ENCODE measurements around the gene MFAP2.
A peak's percentile ranks its signal among the peaks of the same experiment; 100 is the strongest.

The MFAP2 gene

DNA sequence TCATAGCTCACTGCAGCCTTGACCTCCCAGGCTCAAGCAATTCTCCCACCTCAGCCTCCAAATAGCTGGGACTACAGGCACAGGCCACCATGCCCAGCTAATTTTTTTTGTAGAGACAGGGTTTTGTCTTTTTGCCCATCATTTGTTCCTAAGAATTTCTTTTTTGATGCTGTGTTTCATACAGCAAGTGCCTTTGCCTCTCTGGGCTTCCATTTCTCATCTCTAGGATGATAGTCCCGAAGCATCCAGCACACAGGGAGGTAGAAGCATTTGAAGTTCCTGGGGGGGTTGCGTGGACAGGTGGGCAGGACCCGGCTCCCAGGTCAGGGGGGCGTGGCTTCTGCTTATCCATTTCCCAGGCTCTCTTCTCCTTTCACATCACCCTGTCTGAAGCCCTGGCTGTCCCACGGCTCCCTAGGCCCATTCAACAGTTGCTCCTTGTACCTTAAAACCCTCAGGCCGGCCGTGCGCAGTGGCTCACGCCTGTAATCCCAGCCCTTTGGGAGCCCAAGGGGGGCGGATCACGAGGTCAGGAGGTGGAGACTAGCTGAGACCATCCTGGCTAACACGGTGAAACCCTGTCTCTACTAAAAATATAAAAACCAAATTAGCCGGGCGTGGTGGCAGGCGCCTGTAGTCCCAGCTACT, 27.9 kb upstream of the MFAP2 start:
- no peak for DNase-seq (ENCODE audit: low read depth in 2 of 2)

DNA sequence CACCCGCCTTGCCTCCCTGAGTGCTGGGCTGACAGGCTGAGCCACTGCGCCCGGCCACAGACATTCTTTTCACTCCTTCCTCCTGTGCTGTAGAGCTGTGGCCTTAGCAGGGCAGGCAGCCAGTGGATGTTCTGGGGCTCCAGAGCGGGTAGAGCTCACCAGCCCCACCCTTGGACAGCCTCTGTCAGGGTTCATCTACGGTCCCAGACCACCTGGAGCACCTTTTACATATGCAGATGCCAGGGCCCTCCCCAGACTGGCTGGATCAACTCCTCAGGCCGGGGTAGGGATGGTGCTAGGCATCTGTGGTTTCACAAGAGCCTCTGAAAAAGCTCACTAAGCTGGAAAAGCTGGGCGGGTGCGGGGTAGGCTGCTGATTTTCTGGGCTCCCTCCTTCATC, 26.7 kb upstream of the MFAP2 start:
- DNase-seq (ENCODE audit: low read depth in 2 of 2): no peak

DNA sequence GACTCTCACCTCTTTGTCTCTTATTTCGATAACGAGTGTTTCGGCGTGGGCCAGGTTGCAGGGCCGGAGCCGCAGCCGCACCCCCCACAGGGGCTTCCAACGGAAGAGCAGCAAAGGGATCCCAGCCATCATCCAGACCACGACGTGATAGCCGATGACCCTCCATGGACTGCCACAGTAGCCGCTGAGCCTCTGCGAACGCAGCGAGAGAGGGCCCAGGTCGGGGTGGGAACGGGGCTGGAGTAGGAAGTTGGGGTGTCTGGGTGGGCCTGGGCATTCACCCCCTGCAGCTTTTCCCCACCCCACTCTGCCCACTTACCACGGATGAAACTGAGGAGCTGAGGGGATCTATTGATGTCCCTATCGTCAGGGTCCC, 24.9 kb upstream of the MFAP2 start:
- no peak for DNase-seq (ENCODE audit: low read depth in 2 of 2)

DNA sequence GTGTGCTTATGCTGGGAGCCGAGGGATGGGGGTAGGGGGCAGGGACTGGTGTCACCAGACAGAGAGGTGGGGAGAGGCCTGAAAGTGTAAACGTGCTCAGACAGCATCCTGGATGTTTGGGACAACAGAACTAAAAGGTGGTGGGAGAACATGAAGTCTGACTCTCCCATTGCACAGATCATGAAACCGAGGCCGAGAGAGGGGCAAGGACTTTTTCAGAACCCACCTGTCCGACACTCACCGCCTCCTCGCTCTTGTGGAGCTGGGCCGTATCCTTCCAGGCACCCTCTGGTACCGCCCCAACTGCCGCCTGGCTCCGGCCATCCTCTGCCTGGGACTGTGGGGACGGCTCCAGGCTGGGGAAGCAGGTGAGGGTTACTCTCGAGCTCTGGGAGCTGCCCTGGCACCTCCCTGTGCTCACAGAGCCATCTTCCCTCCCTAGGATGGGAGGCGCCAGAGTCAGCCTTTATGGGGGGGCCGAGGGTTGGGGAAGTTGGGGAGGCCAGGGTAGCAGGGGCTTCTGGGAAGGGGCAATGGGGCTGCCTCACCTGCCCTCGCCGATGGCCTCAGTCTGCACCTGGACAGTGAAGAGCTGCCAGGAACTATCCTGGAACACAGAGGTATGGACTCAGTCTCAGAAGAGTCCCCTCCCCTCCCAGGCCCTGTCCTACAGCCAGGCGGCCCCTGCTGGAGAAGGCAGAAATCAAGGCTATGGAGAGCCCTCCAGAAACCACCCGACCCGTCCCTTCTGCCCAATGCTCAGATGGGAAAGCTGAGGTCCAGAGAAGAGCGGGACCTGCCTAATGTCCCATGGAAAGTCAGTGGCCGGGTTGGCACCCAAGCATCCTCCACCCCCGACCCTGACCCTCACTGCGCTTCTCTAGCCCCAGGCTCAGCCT, 24.3 kb upstream of the MFAP2 start:
- DNase-seq (ENCODE audit: low read depth in 2 of 2): no peak

DNA sequence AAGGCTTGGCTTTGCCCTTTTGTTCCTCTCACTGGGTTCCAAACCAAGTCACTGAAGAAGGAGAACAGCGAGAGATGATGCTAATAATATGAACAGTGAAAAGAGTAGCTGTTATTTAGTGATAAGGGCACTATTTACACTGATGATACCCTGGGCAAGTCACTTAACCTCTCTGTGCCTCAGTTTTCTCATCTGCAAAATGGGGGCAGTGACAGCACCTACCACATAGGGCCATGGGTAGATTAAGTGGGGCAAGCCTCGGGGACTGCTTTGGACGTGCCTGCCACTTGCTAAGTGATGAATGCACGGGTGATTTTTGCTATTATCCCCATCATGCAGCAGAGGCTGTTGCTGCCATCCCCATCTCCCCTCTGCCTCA, 22.1 kb upstream of the MFAP2 start:
- no peak for DNase-seq (ENCODE audit: low read depth in 2 of 2)

DNA sequence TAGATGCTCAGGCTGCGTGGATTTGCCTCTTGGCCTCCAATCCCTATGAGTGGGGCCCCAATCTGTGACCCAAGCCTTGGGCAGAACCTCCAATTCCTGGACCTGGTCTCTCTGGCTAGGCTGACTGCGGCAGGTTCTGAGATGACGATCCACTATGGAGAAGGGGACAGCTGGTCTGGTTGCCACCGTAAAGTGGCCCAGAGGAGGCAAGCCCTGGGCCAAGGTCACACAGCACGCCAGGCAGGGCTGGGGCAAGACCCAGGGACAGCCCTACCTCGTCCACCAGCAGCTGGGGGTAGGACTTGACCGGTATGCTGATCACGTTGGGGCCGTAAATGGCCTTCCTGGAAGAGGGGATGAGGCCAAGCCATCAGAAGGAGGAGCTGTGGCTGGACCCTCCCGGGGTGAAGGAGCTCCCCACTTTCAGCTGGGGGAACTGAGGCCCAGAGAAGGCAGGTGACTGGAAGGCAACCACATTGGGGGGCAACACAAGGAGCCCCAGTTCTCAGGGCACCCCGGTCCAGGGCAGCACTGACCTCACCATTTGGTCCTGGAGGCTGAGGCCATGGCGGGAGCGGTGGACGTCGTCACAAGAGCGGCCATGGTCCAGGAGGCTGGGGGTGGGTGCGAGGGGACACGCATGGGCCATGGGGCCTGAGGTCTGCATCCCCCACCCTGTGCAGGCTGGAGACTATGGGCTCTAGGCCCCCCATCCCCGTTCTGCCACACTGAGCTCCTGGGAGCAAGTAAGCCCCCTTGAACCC, 21.5 kb upstream of the MFAP2 start:
- DNase-seq (ENCODE audit: low read depth in 2 of 2): no peak

DNA sequence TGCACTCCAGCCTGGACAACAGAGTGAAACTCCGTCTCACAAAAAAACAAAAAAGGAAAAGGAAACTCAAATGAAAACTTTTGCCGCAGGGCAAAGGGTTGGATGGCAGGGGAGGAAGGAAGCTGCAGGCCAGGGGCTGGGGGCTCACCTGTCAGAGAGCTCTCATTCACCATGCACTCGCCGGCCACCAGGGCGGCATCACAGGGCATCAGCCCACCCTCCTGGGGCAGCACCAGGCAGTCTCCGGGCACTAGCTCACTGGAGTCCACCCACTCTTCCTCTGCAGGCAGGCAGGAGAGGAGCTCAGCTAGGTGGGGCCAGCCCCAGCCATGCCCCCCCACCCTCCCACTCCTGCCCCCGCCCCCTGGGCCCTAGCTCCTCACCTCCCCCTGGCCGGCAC, 19.4 kb upstream of the MFAP2 start:
- no peak for DNase-seq (ENCODE audit: low read depth in 2 of 2)

DNA sequence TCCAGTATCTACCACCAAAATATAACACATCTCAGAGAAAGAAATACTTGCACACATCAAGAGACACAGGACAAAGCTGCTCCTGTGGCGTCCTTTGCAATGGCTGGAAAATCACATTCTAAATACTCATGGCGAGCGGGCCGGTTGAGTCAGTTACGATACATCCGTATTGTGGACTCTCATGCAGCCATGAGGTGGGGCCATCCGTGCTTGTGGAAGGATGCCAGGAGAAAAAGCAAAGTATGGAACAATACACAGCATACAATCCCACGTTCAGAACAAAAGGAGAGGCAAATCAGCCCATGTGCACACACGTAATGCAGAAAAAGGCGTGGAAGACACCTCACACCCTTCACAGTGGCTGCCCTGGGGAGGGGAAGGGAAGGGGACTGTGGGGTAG, 18.2 kb upstream of the MFAP2 start:
- DNase-seq (ENCODE audit: low read depth in 2 of 2): no peak

DNA sequence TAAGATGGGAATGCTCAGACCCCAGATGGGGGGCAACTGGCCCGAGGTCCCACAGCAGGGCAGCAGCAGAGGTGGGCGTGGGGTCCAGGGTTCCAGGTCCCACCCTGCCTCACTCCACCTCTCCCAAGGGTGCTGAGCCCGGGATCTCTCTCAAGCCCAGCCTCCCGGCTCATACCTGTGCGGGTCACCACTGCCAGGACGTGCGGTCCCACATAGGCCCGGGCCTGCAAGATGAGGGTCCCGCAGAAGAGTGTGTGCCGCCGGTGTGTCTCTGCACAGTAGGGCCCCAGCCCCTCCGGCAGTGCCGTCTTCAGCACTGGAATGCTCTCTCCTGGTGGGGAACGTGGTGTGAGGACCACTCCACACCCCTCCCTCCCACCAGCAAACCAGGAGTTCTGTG, 16.4 kb upstream of the MFAP2 start:
- DNase-seq (ENCODE audit: low read depth in 2 of 2): no peak

DNA sequence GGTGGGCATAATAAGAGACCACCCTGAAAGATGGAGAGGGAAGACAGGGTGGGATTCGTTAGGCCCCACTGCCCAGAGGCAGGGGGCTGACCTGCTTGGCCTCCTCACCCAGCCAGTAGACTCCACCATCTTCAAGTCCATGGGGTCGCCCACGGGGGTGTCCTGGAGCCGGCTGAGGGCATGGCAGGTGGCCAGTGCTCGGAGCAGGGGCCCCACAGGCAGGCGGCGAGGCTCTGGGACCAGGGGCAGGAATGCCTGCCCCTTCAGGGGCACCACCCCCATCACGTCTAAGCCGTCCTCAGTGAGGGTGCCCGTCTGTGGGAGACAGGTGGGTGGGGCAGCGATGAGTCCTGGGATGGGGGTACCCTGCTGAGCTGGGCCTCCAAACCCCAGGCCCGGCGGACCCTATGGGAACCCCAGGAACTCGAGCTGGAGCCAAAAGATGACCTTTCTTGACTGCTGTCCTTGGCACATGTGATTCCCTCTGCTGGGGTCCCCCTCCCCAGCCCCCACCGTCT, 13.2 kb upstream of the MFAP2 start:
- no peak for DNase-seq (ENCODE audit: low read depth in 2 of 2)

DNA sequence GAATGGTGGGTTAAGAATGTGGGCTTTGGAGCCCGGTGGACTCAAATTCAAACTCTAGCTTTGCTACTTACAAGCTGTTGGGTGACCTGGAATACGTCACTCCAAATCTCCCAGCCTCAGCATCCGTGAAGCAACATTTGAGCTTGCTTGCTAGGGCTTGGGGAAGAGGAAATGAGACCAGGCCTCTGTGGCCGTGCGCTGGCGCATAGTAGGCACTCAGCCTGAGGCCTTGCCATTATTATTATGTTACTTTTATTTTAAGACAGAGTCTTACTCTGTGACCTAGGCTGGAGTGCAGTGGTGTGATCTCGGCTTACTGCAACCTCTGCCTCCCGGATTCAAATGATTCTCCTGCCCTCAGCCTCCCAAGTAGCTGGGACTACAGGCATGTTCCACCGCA, 12.3 kb upstream of the MFAP2 start:
- DNase-seq (ENCODE audit: low read depth in 2 of 2): no peak

DNA sequence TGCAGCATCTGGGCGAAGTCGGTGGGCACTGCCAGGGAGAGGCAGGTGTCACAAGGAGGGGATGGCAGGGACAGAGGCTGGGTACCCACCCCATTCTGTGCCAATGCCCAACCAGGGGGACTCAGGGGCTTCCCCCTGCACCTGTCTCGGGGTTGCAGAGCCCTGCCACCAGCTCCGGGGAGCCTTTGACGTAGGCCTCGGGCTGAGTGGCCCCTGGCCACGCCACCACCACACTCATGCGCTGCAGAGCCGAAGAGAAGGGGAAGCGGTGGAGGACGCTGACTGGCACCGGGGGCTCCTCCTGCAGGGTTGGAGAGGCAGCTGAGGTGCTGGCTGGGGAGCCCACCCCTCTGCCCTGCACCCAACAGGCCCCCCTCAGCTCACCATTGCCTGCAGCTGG, 11.7 kb upstream of the MFAP2 start:
- no peak for DNase-seq (ENCODE audit: low read depth in 2 of 2)

DNA sequence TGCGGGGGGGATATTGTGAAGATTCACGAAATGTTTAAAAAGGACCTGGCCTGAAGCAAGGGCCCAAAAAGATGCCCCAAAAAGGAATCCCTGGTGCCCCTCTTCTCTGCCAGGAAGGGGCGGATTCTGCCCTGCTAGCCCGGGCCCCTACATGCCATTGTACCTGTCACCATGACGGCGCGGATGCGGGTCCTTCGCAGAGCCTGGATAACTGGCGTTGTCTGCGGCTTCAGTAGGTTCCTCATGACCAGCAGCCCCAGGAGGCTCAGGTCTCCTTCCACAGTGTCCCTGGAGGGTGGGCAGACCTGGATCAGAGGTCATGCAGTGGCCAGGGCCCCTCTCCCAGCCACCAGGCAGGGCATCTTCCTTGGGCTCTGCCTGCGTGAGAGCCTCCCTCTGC, 11.2 kb upstream of the MFAP2 start:
- DNase-seq (ENCODE audit: low read depth in 2 of 2): no peak

DNA sequence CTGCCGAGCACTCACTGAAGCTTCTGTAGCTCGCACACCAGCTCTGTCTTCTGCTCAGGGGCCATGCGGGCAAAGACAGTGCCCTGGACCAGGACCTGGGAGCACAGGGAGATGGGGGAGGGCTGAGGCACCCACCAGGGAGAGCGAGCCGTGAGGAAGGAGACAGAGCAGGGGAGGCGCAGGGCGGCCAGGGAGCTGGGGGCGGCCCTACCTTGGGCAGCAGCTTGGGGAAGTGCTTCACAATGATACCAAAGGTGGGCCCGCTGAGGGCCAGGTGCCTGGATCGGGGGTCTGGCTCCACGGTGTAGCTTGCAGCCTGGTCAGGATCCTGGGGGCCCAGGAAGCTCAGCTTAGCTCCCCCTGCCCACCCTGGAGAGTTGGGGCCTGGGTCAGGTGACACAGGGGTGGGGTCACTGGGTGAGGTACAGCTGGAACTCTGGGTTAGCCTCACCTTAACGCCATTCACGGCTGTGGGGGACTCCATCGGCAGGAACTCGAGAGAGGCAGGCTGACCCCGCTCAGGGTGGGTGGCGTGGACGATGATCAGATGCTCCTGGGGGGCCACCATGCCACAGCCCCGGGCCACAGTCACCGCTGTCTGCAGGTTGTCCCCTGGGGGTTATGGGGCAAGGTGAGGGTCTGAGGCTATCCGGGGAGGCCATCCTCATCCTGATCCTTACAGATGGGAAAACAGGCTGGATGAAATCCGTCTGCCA, 9.4 kb upstream of the MFAP2 start:
- DNase-seq (ENCODE audit: low read depth in 2 of 2): no peak

DNA sequence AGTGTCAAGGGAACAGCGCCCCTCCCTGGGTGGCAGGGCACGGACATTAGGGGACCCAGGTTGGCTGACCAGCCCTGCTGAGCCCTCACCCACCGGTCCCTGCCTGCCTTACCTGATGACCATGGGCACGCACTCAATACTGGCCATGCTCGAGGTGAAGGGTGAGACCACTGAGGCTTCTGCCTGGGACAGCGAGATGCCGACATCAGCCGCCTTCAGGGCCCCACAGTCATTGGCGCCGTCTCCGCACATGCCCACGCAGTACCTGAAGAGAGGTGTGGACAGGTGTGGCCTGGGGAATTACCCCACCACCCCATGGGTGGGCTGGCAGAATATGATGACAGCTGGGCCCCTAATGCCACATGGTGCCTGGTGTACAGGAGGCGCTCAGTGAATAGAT, 7.8 kb upstream of the MFAP2 start:
- no peak for DNase-seq (ENCODE audit: low read depth in 2 of 2)

DNA sequence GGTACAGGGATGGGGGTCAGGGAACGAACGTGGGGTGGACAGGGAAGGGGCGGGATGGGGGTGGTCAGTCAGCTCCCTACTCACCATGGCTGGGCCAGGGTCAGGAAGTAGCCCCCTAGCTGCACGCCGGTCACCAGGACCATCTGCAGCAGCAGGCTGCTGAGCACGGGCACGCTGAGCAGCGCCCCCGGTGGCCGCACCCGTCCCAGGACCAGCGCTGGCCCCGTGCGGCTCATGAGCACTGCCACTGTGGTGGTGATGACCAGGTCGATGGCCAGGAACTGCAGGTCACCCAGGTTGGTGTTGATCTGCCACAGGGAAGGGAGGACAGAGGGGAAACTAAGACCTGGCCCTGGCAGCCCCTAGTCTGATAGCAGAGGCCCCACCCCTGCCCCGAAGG, 6.5 kb upstream of the MFAP2 start:
- no peak for DNase-seq (ENCODE audit: low read depth in 2 of 2)

DNA sequence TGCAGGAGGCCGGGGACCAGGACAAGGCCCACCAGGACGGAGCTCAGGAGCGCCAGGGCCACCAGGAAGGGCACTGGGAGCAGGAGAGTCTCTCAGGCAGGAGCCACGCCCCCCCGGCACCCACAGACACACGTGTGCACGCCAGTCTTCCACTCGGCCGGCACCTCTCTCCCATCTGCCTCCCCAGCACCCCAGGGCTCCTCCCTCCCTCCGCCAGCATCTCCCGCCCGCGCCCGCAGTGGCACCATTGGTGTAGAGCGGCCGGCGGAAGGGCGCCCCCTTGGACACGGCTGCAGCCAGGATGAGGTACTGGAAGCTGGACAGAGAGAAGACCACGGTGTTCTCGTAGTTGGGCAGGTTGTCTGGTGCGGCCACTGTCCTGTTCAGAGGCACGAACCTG, 6.1 kb upstream of the MFAP2 start:
- no peak for DNase-seq (ENCODE audit: low read depth in 2 of 2)

DNA sequence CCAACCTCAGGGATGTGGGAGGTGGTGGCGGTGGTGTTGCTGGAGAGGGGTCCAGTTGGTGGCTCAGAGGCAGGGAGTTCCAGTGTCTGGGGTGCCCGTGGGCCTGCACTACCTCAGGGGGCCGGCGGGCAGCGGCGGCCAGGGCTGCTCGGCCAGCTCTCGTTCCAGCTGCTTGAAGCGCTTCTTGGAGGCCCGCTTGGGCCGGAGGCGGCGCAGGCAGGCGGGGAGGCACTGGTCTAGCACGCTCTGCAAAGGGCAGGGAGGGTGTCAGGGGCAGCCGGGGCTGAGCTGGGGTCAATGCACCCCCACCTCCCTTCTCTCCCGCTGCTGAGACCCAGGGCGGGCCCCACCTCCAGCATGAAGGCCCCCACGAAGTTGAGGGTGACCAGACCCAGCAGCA, 5.7 kb upstream of the MFAP2 start:
- no peak for DNase-seq (ENCODE audit: low read depth in 2 of 2)

DNA sequence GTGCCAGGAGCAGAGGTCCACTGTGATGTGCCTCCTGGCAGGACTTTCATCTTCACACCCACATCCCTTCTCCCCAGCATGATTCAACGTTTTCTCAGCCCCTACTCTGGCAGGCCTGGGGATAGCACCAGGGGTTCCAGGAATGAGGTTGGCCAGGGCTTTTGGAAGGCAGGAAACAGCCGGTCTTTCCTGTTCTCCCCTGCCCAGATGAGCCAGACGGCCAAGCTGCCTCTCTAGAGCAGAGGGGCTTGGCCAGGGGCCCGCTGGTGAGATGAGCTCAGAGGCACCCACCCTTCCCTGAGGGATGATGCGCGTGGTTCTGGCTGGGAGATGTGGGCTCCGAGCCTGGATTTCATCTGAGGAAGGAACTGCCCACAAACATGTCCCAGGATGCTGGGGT, 4.3 kb upstream of the MFAP2 start:
- DNase-seq (ENCODE audit: low read depth in 2 of 2): peak; percentile 76 to 77

DNA sequence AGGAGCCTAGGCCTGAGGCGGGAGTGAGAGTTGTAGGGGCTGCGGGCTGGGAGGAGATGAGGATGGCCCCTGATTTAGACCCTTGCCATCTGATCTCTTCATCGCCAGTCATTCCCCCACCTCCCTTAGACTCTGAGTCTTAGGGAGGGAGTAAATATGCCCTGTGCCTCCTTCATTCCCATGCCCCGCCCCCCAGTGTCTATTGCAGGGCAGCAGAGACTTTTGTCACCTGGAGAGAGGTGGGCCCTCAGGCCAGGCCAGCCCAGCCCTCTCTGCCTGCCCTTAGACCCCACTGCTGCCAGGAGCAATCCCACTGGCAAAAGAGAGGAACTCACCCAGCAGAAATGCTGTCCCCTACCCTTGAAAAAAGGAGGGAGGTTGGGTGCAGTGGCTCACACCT, 3.2 kb upstream of the MFAP2 start:
- no peak for DNase-seq (ENCODE audit: low read depth in 2 of 2)

DNA sequence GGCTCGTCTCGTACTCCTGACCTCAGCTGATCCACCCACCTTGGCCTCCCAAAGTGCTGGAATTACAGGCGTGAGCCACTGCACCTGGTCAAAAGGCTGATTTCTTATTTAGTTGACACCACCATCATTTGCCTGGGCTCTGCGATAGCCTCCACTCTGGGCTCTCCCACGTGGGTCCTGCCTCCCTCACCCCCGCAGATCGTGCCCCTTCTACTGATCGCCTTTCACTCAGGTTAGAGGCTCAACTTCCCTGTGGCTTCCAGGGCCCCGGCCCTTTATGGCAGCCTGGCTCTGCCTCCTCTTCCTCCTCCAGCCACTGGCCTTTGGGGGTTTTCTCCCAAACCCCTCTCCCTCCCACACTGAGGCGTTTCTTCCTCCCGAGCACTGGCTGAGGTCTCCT, 2.5 kb upstream of the MFAP2 start:
- DNase-seq (ENCODE audit: low read depth in 2 of 2): no peak

DNA sequence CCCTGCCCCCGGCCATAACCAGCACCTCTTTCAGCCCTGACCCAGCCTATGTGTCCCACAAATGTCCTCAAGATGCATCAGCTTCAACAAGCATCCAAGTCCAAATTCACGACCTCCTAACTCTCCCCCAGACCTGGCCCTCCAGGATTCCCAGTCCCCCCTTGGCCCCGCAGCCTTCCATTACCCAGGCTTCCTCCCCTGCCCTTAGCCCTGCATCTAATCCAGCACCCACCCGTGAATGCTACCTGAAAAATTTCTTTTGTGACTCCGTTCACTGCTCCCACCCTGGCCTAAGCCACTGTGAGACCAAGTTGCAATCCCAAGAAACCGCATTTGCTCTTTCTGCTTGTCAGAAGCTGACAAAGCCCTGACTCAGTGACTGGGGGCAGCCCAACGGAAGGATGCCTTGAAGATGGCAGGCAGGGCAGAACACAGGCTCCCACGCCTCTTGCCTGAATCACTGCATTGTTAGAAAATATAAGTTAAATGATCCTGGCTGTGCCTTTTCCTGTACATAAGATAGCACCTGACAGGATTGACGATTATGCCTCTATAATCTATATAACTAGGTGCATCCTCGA, 939 bp upstream of the MFAP2 start:
- DNase-seq (ENCODE audit: low read depth in 2 of 2): peak; percentile 47 to 53

All from fibroblast of skin of left biceps (primary cell).